Measurements from ENCODE around the gene FLT3.

DNA sequence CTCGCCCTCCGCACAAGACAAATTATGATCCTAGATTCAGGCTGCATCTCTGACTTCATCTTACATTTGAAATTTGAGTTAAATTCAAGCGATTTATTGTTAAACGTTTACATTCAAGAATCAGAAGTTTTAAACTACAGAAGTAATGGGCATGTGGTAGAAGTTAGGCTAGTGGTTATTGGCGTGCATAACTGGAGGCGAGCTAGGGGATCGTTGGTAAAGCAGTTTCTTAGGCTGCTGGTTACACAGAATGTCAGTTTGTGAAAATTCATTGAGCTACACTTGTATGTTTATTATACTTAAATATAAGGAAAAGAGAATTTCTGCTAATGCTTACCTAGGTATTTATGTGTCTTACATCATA is 130.5 kb downstream of the FLT3 start:
- TF ChIP-seq, protein P1, sequence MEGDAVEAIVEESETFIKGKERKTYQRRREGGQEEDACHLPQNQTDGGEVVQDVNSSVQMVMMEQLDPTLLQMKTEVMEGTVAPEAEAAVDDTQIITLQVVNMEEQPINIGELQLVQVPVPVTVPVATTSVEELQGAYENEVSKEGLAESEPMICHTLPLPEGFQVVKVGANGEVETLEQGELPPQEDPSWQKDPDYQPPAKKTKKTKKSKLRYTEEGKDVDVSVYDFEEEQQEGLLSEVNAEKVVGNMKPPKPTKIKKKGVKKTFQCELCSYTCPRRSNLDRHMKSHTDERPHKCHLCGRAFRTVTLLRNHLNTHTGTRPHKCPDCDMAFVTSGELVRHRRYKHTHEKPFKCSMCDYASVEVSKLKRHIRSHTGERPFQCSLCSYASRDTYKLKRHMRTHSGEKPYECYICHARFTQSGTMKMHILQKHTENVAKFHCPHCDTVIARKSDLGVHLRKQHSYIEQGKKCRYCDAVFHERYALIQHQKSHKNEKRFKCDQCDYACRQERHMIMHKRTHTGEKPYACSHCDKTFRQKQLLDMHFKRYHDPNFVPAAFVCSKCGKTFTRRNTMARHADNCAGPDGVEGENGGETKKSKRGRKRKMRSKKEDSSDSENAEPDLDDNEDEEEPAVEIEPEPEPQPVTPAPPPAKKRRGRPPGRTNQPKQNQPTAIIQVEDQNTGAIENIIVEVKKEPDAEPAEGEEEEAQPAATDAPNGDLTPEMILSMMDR (IDR thresholded peaks at IDR 0.05): no peak
- TF ChIP-seq POLR2A (IDR thresholded peaks at IDR 0.05): no peak
